Stimulated activated naive CD4-positive, alpha-beta T cell treated with Interleukin-2 at 50 U/mL for 16 hours (primary cell): ENCODE results near the gene COX6A1.
"Not testable (repeated sequence)": the region's sequence is repeated elsewhere in the genome, so short reads cannot be mapped to it uniquely, and the experiment has no call there.

ENCODE experiments used
- DNase-seq: peaks from one replicate; lab custom pipeline; 2025; lab: John Stamatoyannopoulos, UW

The COX6A1 gene

DNA sequence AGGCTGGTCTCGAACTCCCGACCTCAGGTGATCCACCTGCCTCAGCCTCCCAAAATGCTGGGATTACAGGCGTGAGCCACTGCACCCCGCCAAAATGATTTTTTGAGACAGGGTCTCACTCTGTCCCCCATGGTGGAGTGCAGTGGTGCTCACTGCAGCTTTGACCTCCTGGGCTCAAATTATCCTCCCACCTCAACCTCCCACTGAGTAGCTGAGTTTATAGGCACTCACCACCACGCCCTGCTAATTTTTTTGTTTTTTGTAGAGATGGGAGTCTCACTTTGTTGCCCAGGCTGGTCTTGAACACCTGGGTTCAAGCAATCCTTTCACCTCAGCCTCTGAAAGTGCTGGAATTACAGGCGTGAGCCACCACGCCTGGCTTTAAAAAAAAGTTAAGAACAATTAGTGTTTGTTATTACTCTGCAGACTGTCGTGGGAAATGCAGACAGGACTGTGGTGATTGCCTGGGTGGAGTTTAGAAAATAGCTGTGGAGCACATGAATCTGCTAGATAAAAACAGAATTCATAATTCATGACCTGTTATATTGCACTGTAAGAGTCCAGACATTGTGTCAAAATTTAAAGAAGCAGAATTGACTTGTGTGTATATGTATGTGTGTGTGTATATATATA, 9.2 kb upstream of the COX6A1 start:
- no peak for DNase-seq

DNA sequence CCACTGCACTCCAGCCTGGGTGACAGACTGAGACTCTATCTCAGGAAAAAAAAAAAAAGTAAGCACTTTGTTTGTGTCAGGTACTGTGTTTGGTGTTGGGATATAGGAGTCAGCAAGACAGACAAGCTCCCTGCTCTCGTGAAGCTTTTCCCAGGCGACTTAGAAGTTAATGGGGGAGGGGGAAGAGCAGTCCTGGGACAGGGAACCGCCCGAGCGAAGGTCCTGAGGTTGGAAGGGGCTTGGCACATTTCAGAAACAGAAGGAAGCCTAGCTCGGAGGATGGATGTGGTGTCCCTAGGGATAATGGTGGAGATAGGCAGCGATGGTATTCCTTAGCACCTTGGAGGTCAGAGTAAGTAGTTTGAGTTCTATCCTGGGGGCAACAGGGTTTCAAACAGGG, 8.5 kb upstream of the COX6A1 start:
- DNase-seq: no peak

DNA sequence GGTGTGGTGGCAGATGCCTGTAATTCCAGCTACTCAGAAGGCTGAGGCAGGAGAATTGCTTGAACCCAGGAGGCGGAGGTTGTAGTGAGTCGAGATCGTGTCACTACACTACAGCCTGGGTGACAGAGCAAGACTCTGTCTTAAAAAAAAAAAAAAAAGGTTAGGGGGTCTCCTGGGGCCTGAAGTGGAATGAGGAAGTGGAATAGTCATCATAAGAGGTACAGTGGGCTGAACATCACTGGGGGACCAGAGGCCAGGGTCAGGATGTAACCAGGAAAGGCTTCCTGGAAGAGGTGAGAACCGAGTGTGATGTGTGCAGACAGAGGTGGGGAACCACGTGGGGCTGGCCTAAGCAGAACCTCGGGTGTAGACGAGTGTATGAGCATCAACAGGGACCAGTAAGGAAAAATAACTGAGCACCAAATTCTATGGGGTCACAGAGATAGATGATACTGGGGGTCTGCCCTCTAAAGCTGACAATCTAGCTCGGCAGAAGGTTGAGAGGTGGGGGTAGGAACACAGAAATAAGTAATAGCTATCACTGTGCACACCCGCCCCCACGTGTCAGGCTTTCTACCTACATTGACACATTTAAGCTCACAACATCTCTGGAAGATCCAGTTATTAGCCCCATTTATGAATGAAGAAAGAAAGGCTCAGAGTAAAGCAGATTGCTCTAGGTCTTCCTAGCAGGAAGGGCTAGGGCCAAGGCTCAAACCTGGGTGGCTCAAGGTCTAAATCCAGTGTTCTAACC, 5.0 kb upstream of the COX6A1 start:
- DNase-seq: no peak

DNA sequence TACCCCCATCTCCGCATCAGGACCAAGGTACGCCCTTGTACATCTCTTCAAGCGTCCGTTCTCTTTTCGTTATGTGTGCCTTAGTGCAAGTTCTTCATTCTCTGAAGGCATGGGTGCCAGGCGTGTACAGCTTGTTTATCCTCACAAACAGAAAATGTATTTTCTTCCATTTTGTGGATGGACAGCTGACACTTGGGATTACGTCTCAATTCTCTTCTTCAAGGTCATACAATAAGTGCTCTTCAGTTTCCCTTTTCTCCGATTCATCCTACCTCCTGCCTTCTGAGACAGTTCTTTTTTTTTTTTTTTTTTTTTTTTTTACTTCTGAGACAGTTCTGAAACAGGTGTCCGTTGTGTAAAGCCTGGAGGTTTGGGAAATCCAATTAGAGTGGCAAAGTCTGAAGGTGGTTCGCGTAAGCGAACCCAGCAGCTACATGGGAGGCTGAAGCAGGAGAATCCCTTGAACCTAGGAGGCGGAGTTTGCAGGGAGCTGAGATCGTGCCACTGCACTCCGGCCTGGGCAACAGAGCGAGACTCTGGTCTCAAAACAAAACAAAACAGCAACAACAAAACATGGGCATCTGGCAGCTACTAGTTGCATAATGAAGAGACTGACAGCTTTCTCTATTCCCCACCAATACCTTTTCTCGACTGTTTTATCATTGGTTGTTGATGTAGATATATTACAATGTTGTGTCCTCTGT, 734 bp downstream of the COX6A1 start:
- DNase-seq: no peak

DNA sequence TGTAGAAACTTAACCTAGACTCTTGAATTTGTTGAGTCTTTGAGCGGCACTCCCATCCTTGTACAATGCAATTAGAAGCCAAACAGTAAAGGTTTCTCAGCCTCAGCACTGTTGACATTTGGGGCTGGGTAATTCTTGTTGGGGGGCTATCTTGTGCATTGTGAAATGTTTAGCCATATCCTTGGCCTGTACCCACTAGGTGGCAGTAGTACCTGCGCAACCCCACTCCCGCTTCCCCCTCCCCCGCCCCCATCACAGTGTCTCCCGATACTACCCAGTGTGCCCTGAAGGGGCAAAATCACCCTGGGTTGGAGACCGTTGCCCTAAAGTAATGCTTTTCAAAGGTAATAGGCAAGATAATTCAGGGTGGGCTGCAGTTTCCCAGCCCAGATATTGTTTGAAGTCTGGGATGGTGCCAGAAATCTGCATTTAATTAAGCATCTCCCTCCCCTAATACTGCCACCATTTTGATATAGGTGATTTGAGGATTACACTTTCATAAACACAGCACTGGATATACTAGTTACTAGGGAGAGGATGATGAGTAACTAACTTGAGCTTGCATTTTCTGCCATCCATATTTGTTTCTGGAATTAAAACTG, 1.8 kb downstream of the COX6A1 start:
- peak; percentile 76 for DNase-seq

DNA sequence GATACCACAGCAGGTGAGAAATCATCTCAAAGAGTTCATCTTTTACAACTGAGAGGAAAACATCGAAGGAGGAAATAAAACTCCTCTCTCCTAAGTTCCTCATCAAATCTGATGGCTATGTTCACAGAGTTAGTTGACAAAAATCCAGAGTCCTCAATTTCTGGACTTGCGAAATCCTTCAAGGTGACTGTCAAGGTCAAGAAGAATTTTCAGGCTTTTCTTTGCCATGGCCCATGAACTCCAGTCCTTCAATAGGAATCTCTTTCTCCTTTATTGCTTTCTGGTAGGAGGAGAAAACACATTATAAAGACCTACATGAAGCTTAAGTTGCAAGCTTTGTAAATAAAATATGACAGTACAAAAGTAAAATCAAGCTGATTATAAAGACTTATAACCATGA, 6.8 kb downstream of the COX6A1 start:
- DNase-seq: no peak

DNA sequence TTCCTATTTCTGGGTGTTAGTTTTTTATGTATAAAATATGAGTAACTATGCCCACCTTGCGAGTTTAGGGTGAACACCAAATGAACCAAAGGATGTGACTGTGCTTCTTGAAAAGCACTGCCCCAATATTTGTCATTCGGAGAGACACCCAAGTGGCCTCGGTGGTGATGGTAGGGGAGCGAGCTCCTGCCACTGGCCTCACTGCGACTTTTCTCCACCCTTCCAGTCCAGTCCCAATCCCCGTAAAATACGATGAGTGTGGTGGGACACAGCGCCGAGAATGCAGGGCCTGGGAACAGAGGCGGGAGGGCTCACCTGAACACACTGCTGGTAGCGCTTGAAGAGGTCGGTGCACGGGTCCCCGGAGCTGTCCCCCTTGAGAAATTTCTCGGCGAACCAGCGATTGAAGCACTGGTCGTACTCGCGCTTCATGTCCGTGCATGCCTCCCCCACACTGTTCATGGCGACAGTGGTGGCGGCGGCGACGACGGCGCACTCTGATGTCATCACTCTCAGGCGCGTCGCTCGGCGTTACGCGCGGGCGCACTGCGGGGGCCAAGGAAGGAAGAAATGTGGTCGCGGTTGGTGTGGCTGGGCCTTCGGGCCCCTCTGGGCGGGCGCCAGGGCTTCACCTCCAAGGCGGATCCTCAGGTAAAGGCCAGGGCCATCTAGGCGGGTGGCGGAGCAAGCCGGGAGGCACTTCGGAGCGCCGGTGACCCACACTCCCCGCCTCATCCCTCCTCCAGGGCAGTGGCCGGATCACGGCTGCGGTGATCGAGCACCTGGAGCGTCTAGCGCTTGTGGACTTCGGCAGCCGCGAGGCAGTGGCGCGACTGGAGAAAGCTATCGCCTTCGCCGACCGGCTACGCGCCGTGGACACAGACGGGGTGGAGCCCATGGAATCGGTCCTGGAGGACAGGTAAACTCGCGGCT, 8.3 kb downstream of the COX6A1 start, which contains the start of the genes GATC and TRIAP1:
TSS of gene GATC (plus strand) at position 534 of the 933 bp plus-strand sequence. CDS start at position 571, 37 bp downstream.
TSS of gene TRIAP1 (minus strand) at position 474 of the 933 bp plus-strand sequence. CDS start at position 462, 12 bp downstream.
- DNase-seq: peak; percentile 83

DNA sequence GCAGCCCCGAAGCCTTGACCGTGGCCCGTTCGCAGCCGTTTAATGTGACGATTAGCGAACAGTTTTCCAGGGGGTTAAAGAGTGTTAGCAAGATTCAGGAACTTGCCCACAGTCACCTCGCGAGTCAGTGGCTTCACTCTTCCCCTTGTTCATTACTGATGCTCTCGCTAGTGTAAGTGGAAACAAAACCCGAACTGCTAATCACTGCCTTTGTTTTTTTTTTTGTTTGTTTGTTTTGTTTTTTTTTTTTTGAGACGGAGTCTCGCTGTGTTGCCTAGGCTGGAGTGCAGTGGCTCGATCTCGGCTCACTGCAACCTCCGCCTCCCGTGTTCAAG, 8.9 kb downstream of the COX6A1 start:
- DNase-seq: not testable (repeated sequence)

DNA sequence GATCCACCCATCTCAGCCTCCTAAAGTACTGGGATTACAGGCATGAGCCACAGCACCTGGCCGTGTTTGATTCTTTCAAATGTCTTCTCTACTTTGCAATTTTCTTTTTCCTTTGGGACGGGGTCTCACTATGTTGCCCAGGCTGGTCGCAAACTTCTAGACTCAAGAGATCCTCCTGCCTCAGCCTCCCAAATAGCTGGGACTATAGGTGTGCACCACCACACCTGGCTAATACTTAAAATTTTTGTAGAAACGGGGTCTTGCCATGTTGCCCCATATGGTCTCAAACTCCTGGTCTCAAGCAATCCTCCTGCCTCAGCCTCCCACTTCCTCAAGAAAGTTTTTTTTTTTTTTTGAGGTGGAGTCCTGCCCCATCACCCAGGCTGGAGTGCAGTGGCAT, 10.1 kb downstream of the COX6A1 start:
- DNase-seq: no peak

DNA sequence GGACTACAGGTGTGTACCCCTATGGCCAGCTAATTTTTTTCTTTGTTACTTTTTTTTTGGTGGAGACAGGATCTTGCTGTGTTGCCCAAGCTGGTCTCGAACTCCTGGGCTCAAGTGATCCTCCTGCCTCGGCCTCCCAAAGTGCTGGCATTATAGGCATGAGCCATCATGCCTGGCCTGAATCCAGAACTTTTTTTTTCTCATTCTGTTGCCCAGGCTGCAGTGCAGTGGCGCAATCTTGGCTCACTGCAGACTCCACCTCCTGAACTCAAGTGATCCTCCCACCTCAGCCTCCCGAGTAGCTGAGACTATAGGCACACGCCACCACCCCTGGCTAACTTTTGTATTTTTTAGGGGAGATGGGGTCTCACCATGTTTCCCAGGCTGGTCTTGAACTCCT, 14.6 kb downstream of the COX6A1 start:
- DNase-seq: not testable (repeated sequence)

DNA sequence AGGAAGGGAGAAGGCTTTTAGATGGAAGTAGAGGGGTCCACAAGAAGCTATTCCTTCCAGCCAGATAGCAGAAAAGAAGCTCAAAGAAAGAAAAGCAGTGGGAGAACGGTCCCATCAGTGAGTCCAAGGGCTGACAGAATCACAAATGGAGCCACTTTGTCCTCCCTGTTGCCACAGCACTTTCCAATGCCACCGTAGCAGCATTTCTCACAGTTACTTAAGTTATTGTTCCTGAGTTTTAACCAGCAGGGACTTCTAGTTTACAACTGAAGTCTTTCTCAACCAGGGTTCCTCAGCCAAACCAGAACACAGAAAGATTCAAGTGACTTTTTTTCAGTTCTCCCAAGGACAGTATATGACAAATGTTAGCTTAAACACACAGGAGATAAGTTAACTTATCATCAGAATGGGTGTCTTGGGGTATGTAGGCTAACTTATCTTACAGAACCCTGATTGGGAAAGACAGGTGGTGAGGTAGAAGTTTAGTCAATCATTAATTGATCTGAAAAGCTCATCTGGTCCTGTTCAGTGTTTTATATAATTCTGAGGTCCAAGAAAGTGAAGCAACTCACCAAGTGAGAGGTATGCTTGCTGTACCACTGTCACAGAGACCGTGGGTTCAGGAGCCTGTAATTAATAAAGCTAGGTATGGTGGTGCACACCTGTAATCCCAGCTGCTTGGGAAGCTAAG, 15.3 kb downstream of the COX6A1 start:
- no peak for DNase-seq

DNA sequence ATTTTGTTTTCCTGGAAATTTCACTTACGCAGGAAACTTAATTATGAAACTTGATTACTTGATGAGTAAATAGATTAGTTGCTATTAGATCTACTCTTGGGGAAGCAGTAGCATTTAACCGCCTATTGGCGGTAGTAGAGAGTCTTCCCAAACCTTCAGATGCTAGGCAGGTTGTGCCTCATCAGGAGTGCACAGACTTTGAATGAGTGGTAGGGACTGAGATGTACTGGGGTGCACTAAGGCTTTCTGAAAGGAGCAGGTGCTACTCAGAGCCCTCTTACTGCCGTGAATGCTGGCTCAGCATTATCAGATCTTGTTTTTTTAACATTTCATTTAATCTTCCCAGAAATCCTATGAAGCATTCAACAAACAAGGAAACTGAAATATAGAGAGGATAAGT, 16.1 kb downstream of the COX6A1 start:
- DNase-seq: peak; percentile 1

DNA sequence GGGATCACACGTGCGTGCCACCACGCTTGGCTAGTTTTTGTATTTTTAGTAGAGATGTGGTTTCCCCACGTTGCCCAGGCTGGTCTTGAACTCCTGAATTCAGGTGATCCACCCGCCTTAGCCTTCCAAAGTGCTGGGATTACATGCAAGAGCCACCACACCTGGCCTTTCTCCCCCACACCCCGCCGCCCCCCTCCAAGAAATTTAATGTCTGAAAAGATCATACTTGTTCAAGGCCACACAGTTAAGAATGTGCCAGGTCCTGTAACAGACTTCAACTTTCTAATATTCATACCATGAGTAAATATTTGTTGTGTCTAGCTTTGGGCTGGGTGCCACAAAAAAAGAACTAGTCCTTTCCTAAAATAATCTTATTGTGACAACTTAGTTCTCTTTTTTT, 17.4 kb downstream of the COX6A1 start:
- no peak for DNase-seq

DNA sequence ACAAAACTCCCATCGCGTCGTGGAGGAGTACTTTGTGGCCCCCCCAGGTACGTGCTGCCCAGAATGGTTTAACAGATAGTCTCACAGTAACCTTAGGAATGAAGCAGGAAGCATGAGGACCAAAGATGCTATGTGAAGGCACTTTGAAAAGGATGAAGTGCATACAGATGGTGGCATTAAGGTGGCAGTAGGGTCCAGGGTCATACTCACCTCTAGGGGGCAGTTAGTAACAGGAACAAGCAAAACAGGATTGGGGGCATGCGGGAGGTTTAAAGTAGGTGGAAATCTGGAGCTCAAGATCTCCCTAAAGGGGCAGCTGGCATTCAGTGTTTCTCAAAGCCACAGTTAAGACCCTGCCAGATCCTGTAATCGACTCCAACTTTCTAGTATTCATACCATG, 19.2 kb downstream of the COX6A1 start:
- DNase-seq: no peak

DNA sequence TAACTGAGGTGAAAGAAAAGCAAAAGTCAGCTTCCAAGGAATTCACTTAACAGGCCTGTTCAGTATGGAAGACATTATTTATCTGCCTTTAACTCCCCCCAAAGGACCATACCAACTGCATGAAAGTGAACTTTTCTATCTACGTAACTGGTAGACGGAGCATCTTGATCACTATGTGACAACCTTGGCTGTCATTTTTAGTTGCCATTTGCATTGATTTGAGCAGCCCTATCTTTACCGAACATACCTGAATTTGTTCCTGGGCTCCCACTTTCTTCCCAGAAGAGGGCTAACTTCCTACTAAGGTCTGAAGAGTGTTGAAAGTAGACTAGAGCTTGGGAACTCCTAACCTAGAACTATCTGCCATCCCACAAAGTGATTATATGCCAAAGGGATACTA, 22.2 kb downstream of the COX6A1 start:
- DNase-seq: no peak

DNA sequence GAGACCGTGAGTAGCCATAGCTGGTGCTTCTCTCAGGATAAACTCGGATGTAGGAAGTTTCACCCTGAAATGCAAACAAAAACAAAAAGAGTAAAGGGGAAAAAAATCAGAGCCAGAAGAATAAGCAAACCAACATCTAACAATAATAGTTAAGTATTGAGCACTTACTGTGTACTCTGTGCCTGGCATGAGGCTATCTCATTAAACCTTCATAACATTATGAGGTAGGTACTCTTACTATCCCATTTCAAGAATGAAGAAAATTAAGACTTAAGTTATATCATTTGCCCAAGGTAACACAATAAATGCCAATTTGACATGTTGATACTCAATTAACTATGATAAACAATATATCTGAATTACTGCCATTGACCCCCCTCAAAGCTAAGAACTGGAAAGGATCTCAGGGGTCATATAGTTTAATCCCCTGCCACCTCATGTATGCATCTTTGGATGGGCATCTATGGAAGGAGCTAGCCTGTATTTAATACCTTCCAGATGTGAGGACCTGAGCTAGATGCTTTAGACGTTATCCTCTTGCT, 24.3 kb downstream of the COX6A1 start:
- no peak for DNase-seq

DNA sequence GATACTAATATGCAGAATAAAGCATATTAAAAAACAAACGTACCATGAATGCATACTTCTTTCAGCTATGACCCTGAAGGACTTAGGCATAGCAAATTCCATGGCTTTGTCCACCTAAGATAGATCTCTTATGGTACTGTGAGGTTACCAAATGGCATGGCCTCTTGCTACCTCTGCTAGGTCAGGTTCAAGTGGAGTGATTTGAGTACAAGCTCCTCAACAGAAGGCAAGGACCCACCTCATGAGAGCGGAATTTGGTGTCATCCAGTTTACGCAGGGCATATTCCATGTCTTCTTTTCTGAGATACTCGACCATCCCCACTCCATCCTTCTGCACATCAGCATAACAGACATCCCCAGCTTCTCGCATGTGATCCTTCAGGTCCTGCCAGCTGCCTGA, 25.8 kb downstream of the COX6A1 start:
- no peak for DNase-seq

DNA sequence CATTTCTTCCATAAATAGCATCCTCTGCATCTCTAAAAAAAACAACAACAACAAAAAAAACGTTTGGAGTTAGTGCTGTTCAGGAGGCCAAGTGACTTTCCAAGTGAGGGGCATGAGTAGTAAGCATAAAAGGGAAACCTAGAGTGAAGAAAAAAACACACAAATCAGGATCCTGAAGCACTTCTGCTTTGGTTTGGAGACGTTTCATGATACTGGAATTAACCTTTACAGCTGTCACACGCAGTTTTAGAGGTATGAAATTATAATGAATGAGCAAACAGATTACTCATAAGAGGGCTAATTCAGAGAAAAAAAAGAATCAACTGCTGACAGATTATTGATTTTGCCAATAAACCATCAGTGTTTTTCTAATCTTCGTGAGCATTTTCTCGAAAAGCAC, 27.8 kb downstream of the COX6A1 start:
- no peak for DNase-seq

DNA sequence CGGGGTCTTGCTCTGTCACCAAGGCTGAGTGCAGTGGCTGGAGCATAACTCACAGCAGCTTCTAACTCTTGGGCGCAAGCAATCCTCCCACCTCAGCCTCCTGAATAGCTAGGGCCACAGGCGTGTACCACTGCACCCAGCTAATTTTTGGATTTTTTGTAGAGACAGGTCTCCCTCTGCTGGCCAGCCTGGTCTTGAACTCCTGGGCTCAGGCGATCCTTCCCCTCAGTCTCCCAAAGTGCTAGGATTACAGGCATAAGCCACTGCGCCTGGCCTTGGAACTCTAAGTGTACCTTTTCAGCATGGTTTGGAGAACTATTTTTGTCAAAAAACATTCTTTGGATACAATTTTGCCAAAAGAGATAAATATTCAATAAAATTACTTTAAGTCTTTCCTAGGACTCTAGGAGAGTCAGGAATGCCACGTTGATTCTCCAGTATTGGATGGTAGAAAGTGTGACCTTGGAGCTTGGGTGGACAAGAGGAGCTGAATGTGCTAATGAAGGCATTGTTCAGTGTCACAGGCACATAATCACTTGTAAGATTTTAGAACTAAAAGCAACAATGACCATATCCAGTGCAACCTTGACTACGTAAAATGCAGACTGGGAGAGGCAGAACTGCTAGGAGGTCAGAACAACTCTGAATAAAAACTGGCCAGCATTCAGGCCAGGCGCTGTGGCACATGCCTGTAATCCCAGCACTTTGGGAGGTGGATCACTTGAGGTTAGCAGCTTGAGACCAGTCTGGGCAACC, 28.8 kb downstream of the COX6A1 start:
- DNase-seq: peak; percentile 27

DNA sequence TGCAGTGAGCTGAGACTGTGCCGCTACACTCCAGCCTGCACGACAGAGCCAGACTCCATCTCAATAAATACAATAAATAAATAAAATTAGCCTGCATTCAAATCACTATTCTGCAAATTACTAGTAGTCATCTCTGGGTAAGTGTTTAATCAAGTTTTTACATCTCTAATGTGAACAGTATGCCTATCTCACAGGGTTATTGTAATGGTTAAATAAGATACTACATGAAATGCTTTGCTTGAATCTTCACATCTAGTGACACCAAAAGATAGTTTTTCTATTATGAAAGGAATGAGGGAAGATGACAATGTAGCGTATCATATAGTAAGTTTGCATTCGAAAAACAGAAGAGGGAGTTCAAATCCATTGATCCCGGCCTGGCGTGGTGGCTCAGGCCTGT, 29.5 kb downstream of the COX6A1 start:
- DNase-seq: no peak
